ENCODE data around the gene APOA4.
"Not testable (repeated sequence)": the region's sequence is repeated elsewhere in the genome, so short reads cannot be mapped to it uniquely, and the experiment has no call there.

The APOA4 gene

GRCh38 chr11:116829525-116830183 is 6.5 kb upstream of the APOA4 start, which contains the start of gene APOC3:
Gene APOC3 (plus strand): TSS chr11:116829907. CDS start chr11:116830583, 676 bp downstream.
- DNase-seq = peak; percentile 16

- DNase-seq = no peak
These were observed 5.8 kb upstream of the APOA4 start for GRCh38 chr11:116828632-116829524.

GRCh38 chr11:116827461-116827860 is 4.4 kb upstream of the APOA4 start:
- no peak for DNase-seq

GRCh38 chr11:116826751-116827431 is 3.8 kb upstream of the APOA4 start:
- no peak for DNase-seq

- DNase-seq = no peak
These were observed 3.0 kb upstream of the APOA4 start for GRCh38 chr11:116825854-116826750.

GRCh38 chr11:116825434-116825833 is 2.3 kb upstream of the APOA4 start:
- no peak for DNase-seq

- DNase-seq = no peak
These were observed 529 bp downstream of the APOA4 start for GRCh38 chr11:116822575-116822974.

GRCh38 chr11:116821050-116821918 is 1.8 kb downstream of the APOA4 start:
- DNase-seq = no peak

GRCh38 chr11:116819049-116819448 is 4.1 kb downstream of the APOA4 start:
- no peak for DNase-seq

GRCh38 chr11:116814502-116814901 is 8.6 kb downstream of the APOA4 start:
- DNase-seq = no peak

GRCh38 chr11:116813781-116814471 is 9.2 kb downstream of the APOA4 start:
- no peak for DNase-seq

GRCh38 chr11:116813170-116813569 is 9.9 kb downstream of the APOA4 start:
- DNase-seq = no peak

- DNase-seq = no peak
These were observed 11.0 kb downstream of the APOA4 start for GRCh38 chr11:116812109-116812508.

GRCh38 chr11:116811194-116811593 is 11.9 kb downstream of the APOA4 start:
- DNase-seq = no peak

GRCh38 chr11:116808262-116809175 is 14.6 kb downstream of the APOA4 start:
- no peak for DNase-seq

GRCh38 chr11:116807601-116808261 is 15.4 kb downstream of the APOA4 start:
- DNase-seq = no peak

GRCh38 chr11:116804001-116804400 is 19.1 kb downstream of the APOA4 start:
- no peak for DNase-seq

GRCh38 chr11:116801662-116802061 is 21.4 kb downstream of the APOA4 start:
- DNase-seq = not testable (repeated sequence)

- DNase-seq = no peak
These were observed 22.5 kb downstream of the APOA4 start for GRCh38 chr11:116800610-116801009.

Measured in NCI-H69 (cell line).